ENCODE measurements around the gene SFTPB. TPM values are rescaled to one million over a fixed set of nuclear protein-coding genes. Genes with fewer than 3 reads are reported as not detected.

SFTPB gene
- total RNA-seq, 1 donor from 2014 or later, result not detected

GRCh38 chr2:85635636-85636035, 32.4 kb downstream of the SFTPB start:
- Histone ChIP-seq H3K27ac (no peak overlapping the region), H3K27me3 (no peaks in the 10 kb centered on the region), H3K36me3 (peaks cover 0 to 87% of the 10 kb centered on the region in 2 donors), H3K4me3 (no peak overlapping the region), H3K4me1 (no peaks in the 10 kb centered on the region), H3K9me3 (no peaks in the 10 kb centered on the region)
- TF ChIP-seq POLR2AphosphoS5 (IDR thresholded peaks at IDR 0.05; ENCODE audit: insufficient read depth in 1 of 2, low read depth in 1 of 2), result no peak
- no peak for TF ChIP-seq POLR2A (IDR thresholded peaks at IDR 0.05)
- TF ChIP-seq CTCF (IDR thresholded peaks at IDR 0.05), result no peak
- intact Hi-C loops (cut with DNase I), result loop anchor here (5.0 kb wide), 3 partner anchors 72 to 962 kb away; no protein-coding TSS in a partner anchor
- DNase-seq (ENCODE audit: extremely low spot score in 2 of 2), result no peak

- Histone ChIP-seq H3K4me1 (no peaks in the 10 kb centered on the region), H3K27ac (no peak overlapping the region), H3K4me3 (no peak overlapping the region), H3K9me3 (no peaks in the 10 kb centered on the region), H3K27me3 (no peaks in the 10 kb centered on the region), H3K36me3 (peaks cover 0 to 85% of the 10 kb centered on the region in 2 donors)
- TF ChIP-seq POLR2AphosphoS5 (IDR thresholded peaks at IDR 0.05; ENCODE audit: insufficient read depth in 1 of 2, low read depth in 1 of 2) (no peak), CTCF (IDR thresholded peaks at IDR 0.05) (no peak), POLR2A (IDR thresholded peaks at IDR 0.05) (no peak)
- no peak for DNase-seq (ENCODE audit: extremely low spot score in 2 of 2)
- intact Hi-C loops (cut with DNase I), result loop anchor here (5.0 kb wide), 3 partner anchors 72 to 962 kb away; no protein-coding TSS in a partner anchor
Observed at GRCh38 chr2:85635011-85635410, 33.0 kb downstream of the SFTPB start.

GRCh38 chr2:85631316-85631715, 36.7 kb downstream of the SFTPB start:
- Histone ChIP-seq H3K9me3 (no peaks in the 10 kb centered on the region), H3K27ac (no peak overlapping the region), H3K4me3 (no peak overlapping the region), H3K36me3 (peaks cover 4 to 91% of the 10 kb centered on the region in 2 donors), H3K4me1 (no peaks in the 10 kb centered on the region), H3K27me3 (no peaks in the 10 kb centered on the region)
- DNase-seq (ENCODE audit: extremely low spot score in 2 of 2), result no peak
- intact Hi-C loops (cut with DNase I), result no loop called here
- no peak for TF ChIP-seq CTCF (IDR thresholded peaks at IDR 0.05)
- TF ChIP-seq POLR2A (IDR thresholded peaks at IDR 0.05), result no peak

- intact Hi-C loops (cut with DNase I), result no loop called here
- Histone ChIP-seq H3K4me3 (no peak overlapping the region), H3K27me3 (no peaks in the 10 kb centered on the region), H3K9me3 (no peaks in the 10 kb centered on the region), H3K4me1 (no peaks in the 10 kb centered on the region), H3K36me3 (peaks cover 9 to 95% of the 10 kb centered on the region in 2 donors), H3K27ac (no peak overlapping the region)
- TF ChIP-seq CTCF (IDR thresholded peaks at IDR 0.05), result no peak
- TF ChIP-seq POLR2AphosphoS5 (IDR thresholded peaks at IDR 0.05; ENCODE audit: insufficient read depth in 1 of 2, low read depth in 1 of 2), result no peak
- no peak for TF ChIP-seq POLR2A (IDR thresholded peaks at IDR 0.05)
- DNase-seq (ENCODE audit: extremely low spot score in 2 of 2), result no peak
Observed at GRCh38 chr2:85628658-85629057, 39.3 kb downstream of the SFTPB start.

- Histone ChIP-seq H3K27me3 (no peaks in the 10 kb centered on the region), H3K36me3 (peaks cover 9 to 94% of the 10 kb centered on the region in 2 donors), H3K9me3 (no peaks in the 10 kb centered on the region), H3K4me3 (no peak overlapping the region), H3K27ac (no peak overlapping the region), H3K4me1 (peaks cover 8% of the 10 kb centered on the region)
- no peak for DNase-seq (ENCODE audit: extremely low spot score in 2 of 2)
- intact Hi-C loops (cut with DNase I), result no loop called here
- TF ChIP-seq CTCF (IDR thresholded peaks at IDR 0.05), result no peak
- TF ChIP-seq POLR2A (IDR thresholded peaks at IDR 0.05), result no peak
- no peak for TF ChIP-seq POLR2AphosphoS5 (IDR thresholded peaks at IDR 0.05; ENCODE audit: insufficient read depth in 1 of 2, low read depth in 1 of 2)
Observed at GRCh38 chr2:85623991-85624390, 44.0 kb downstream of the SFTPB start.

Measured in vagina (tissue), 2 donors.